Cardiac fibroblast (primary cell): ENCODE data around the gene LIN7B.

Experiments
- DNase-seq, 2 donors: peaks; one replicate each; pipeline versions ENCODE4 v3.0.0 to v3.0.0-alpha.2; 2010; ENCODE audit warnings: low read depth in 2 of 2
- H3K4me3 ChIP-seq, 2 donors: replicated peaks in 1 of 2; 1 replicate in 1 of 2; 2 replicates in 1 of 2; pipeline ENCODE4 v1.5.1; 2011; ENCODE audit warnings: low read depth in 2 of 2, low read length in 2 of 2, mild to moderate bottlenecking in 2 of 2, moderate library complexity in 1 of 2
- CTCF ChIP-seq: IDR thresholded peaks from one replicate; pipeline ENCODE4 v1.5.1; 2011; ENCODE audit warnings: low read depth, mild to moderate bottlenecking, low read length, inconsistent platforms

The LIN7B gene

DNA sequence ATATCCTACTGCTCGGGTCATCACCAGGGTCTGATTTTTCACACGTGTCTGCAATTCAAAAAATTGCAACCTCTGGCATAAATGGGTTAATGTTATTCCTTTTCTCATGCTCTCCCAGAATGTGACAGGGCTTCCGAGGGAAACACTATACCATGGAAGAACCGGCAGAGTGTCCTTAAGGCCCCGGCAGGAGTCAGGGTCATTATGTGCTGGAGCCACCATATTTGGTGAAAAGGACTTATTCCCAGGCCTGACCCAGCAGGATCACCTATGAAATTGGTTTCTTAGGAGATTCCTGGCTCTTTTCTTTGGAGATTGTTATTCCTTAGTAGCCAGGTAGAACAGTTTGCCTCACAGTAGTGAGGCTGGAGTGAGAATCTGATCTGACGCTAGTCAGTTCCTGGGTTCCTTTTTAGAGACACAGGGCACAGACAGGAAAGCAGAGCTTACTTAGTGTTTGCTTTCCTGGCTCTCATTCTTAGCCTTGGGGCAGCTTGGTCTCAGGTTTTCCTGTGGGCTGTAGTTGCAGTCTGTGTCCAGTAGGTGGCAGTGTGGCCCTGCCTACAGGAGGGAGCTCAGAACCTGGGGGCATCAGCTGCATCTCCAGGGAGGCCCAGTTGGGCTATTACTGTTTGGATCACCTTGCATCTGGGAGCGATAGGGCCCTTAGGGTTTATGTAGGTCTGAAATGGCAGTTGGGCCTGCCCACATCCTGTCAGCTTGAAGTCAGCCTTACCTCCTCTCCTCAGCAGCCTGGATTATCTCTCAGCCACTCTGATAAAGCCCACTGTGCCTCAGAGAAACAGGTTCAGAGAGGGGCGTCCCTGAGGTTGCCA is 16.5 kb upstream of the LIN7B start:
- TF ChIP-seq CTCF, result peak; percentile 98
- peak; percentile 79 to 81 for DNase-seq
- no peak overlapping the region for H3K4me3 ChIP-seq

GRCh38 chr19:49098795-49099194 is 15.4 kb upstream of the LIN7B start:
- no peak for TF ChIP-seq CTCF
- no peak for DNase-seq
- H3K4me3 ChIP-seq, result no peak overlapping the region

DNA sequence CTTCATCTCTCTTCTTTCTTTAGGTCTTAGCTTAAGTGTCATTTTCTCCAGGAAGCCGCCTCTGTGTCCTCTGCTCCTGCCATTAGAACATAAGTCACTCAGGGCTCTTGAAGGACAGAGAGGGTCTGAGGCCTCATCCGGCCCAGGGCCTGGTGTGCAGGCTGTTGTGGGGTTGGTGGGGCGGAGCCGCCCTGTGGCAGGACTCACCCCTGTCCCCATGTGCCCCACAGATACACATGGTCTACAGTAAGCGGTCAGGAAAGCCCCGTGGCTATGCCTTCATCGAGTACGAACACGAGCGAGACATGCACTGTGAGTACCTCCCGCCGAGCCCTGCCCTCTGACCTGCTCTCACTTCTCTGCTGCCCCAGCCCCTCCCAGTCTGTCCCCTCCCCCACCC is 13.0 kb upstream of the LIN7B start:
- no peak for DNase-seq
- TF ChIP-seq CTCF, result no peak
- H3K4me3 ChIP-seq, result no peak overlapping the region

GRCh38 chr19:49102303-49102702 is 11.9 kb upstream of the LIN7B start:
- H3K4me3 ChIP-seq, result no peak overlapping the region
- no peak for DNase-seq

DNA sequence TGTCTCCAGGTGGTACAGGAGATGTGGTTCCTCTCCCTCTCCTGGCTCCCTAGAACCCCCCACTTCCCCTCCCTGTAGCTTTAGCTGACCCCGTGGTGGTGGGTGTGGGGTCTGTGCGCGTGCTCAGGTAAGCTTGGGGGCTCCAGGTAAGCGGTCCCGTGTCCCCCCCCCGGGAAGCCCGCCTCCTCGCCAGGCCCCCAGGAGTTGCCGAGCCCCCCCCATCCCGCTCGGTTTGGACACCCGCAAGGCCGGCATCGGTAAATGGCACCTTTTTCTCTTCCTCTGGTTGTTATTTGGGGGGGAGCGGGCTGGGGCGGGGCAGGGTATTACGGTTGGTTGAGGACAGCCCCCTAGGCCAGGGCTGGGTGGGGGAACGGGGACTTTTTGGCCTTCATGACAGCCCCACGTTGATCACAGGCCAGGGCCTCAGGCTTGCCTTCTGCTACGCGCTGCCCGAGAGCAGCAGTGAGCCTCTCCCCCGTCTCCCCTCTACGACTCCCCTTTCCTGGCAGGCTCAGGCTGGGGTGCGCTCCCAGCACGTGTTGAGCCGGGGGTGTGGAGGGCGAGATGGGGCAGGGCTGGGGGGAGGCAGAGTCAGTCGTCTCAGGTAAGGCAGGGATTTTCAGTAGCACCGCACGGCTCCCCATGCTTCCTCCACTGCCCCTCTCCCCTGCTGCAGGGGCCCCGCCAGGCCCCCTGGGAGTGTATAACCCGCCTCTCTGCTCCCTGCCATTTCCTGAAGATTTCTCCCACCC is 10.7 kb upstream of the LIN7B start:
- H3K4me3 ChIP-seq, result no peak overlapping the region
- DNase-seq, result no peak
- TF ChIP-seq CTCF, result no peak

More at GRCh38 chr19:49102303-49102702, 11.9 kb upstream of the LIN7B start:
- no peak for TF ChIP-seq CTCF

DNA sequence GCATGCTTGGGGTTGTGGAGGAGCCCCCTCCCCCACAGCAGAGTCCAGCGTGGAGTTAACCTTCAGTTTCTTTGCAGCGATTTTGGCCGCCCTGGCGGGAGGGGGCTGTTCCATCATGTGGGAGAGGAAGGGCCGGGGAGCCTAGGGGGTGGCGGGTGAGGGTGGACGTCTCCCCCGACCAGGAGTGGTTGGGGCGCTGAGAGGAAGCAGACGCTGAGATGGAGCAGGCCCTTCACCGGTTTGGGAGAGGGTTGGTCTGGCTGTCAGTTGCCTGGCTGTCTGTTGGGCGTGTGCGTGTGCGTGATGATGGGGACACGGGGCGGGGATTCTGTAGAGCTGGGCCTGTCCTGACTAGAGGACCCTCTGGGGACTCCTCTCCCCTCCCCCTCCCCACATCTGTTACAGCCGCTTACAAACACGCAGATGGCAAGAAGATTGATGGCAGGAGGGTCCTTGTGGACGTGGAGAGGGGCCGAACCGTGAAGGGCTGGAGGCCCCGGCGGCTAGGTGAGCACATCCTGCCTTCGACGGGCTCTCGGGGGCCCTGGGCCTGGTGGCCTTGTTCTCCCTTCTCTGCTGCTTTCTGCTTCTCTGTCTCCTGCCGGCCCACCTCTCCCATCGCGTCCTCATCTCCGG is 9.8 kb upstream of the LIN7B start:
- no peak for TF ChIP-seq CTCF
- H3K4me3 ChIP-seq, result no peak overlapping the region
- no peak for DNase-seq
